DOHH2 (cell line): ENCODE measurements around the gene CAMTA2.

Experiments
- CTCF ChIP-seq: fragments of 200-600 bp; sonication (generic); IDR thresholded peaks from one replicate; pipeline ENCODE4 v1.5.1; 2014; ENCODE audit warnings: antibody characterized with exemption, mild to moderate bottlenecking, low read depth, low read length; ENCODE audit not compliant: poor library complexity, severe bottlenecking
- EZH2phosphoT487 ChIP-seq: fragments of 200-600 bp; sonication (generic); IDR thresholded peaks from 2 replicates; pipeline ENCODE4 v1.6.1; 2017; ENCODE audit warnings: borderline replicate concordance, mild to moderate bottlenecking, antibody characterized with exemption, low read length, moderate library complexity, mixed read lengths

GRCh38 chr17:4920351-4921048, 67.0 kb downstream of the CAMTA2 start:
- TF ChIP-seq CTCF (no peak), EZH2phosphoT487 (no peak)
